HepG2 (cell line): Measurements from ENCODE around the gene HNRNPM. TPM values are rescaled to one million over a fixed set of nuclear protein-coding genes. Genes with fewer than 3 reads are reported as not detected.
A peak's percentile ranks its signal among the peaks of the same experiment; 100 is the strongest.

Experiments used
- AHR ChIP-seq: IDR thresholded peaks from 2 replicates; pipeline ENCODE4 v1.6.1; 2018; ENCODE audit warnings: missing genetic modification reagents, missing compliant biosample characterization
- CTCF ChIP-seq: sonication (generic); formaldehyde crosslinking; IDR thresholded peaks from 2 replicates; pipeline ENCODE4 v1.5.0; 2020; ENCODE audit warnings: mild to moderate bottlenecking, missing genetic modification reagents, moderate library complexity
- ERF ChIP-seq: IDR thresholded peaks from 2 replicates; pipeline ENCODE4 v1.6.1; 2018; ENCODE audit warnings: missing biosample characterization, missing genetic modification reagents
- HDAC6 ChIP-seq: fragments of 200-600 bp; sonication (generic); IDR thresholded peaks from 2 replicates; pipeline ENCODE4 v1.7.0; 2017; ENCODE audit warnings: mild to moderate bottlenecking, antibody characterized with exemption, low read length, low read depth
- HNRNPLL ChIP-seq: fragments of 200-400 bp; formaldehyde crosslinking; IDR thresholded peaks from 2 replicates; pipeline ENCODE4 v1.6.1; 2017; ENCODE audit warnings: mild to moderate bottlenecking, low read depth, low read length; ENCODE audit not compliant: poor library complexity, severe bottlenecking
- KLF15 ChIP-seq: sonication (generic); formaldehyde crosslinking; IDR thresholded peaks from 2 replicates; pipeline ENCODE4 v1.8.1; 2023; ENCODE audit warnings: borderline replicate concordance, mild to moderate bottlenecking, inconsistent platforms, missing genetic modification reagents, mixed read lengths
- NR3C1 ChIP-seq: sonication (generic); formaldehyde crosslinking; IDR thresholded peaks from 2 replicates; pipeline ENCODE4 v1.4.0; 2020; ENCODE audit warnings: missing genetic modification reagents
- PITX1 ChIP-seq: sonication (generic); formaldehyde crosslinking; IDR thresholded peaks from 2 replicates; pipeline ENCODE4 v1.5.1; 2020; ENCODE audit warnings: mild to moderate bottlenecking, missing genetic modification reagents
- POLR2A ChIP-seq, 2 experiments: IDR thresholded peaks; 2 replicates each; pipeline ENCODE4 v1.6.1; 2011; ENCODE audit warnings: low read depth in 2 of 2, low read length in 2 of 2, mild to moderate bottlenecking in 1 of 2, moderate library complexity in 1 of 2; ENCODE audit not compliant: insufficient read depth in 1 of 2
- POLR2G ChIP-seq: fragments of 200-400 bp; formaldehyde crosslinking; IDR thresholded peaks from 2 replicates; pipeline ENCODE4 v1.6.1; 2018; ENCODE audit warnings: mild to moderate bottlenecking, low read depth, low read length, moderate library complexity
- RARA ChIP-seq: IDR thresholded peaks from 2 replicates; pipeline ENCODE4 v1.6.1; 2016; ENCODE audit warnings: missing genetic modification reagents, missing compliant biosample characterization
- RBM22 ChIP-seq: fragments of 200-400 bp; formaldehyde crosslinking; optimal IDR thresholded peaks from 2 replicates; pipeline ENCODE3; 2017; ENCODE audit warnings: mild to moderate bottlenecking, low read length, moderate library complexity
- SMARCC2 ChIP-seq: fragments of 450-650 bp; IDR thresholded peaks from 2 replicates; pipeline ENCODE4 v1.6.1; 2017; ENCODE audit warnings: antibody characterized with exemption, mild to moderate bottlenecking
- ZNF256 ChIP-seq: sonication (generic); formaldehyde crosslinking; conservative IDR thresholded peaks from 2 replicates; pipeline ENCODE4 v1.4.0; 2020; ENCODE audit warnings: missing genetic modification reagents
- ZNF292 ChIP-seq: sonication (generic); formaldehyde crosslinking; IDR thresholded peaks from 2 replicates; pipeline ENCODE4 v1.8.1; 2022; ENCODE audit warnings: mild to moderate bottlenecking, low read depth, missing genetic modification reagents, borderline replicate concordance
- ZNF354B ChIP-seq: sonication (generic); formaldehyde crosslinking; IDR thresholded peaks from 2 replicates; pipeline ENCODE4 v1.8.0; 2022; ENCODE audit warnings: mild to moderate bottlenecking, missing genetic modification reagents
- ZNF607 ChIP-seq: sonication (generic); formaldehyde crosslinking; IDR thresholded peaks from 2 replicates; pipeline ENCODE4 v1.5.1; 2020; ENCODE audit warnings: missing genetic modification reagents, mild to moderate bottlenecking, borderline replicate concordance
- polyA plus RNA-seq, 8 experiments: library from polyadenylated mRNA; depleted of rRNA in 3 of 8; stranded (reverse) in 7 of 8; unstranded in 1 of 8; fragments of >200 nt; fragmentation: Illumina TruSeq in 4 of 8; extraction: Trizol in 4 of 8; gene quantifications; 2 replicates each; pipeline versions ENCODE4 v1.2.1 to v1.2.3, GENCODE V29; 2011 to 2016; ENCODE audit warnings: low read depth in 4 of 8, missing spikeins in 1 of 8, mixed read lengths in 1 of 8; ENCODE audit not compliant: insufficient read depth in 1 of 8
- total RNA-seq, 5 experiments: library from RNA; depleted of rRNA; stranded (reverse); fragments of >200 nt; fragmentation: Illumina TruSeq; extraction: Trizol; gene quantifications; 2 replicates each; pipeline ENCODE4 v1.2.3, GENCODE V29; 2016; ENCODE audit warnings: low read depth in 1 of 5
- TF ChIP-seq, protein P1 (sequence below): sonication (generic); formaldehyde crosslinking; IDR thresholded peaks from 2 replicates; pipeline ENCODE4 v1.5.0; 2020; ENCODE audit warnings: mild to moderate bottlenecking, missing genetic modification reagents, borderline replicate concordance
- TF ChIP-seq, protein P2 (sequence below): sonication (generic); formaldehyde crosslinking; IDR thresholded peaks from 2 replicates; pipeline ENCODE4 v1.5.1; 2020; ENCODE audit warnings: mild to moderate bottlenecking, missing genetic modification reagents, borderline replicate concordance

Gene HNRNPM
- total and polyA plus RNA-seq, 2 of the 13 experiments (the other 11 are each of a cell fraction or from before 2014, with no cell fraction given): 56.7 to 102 TPM

DNA sequence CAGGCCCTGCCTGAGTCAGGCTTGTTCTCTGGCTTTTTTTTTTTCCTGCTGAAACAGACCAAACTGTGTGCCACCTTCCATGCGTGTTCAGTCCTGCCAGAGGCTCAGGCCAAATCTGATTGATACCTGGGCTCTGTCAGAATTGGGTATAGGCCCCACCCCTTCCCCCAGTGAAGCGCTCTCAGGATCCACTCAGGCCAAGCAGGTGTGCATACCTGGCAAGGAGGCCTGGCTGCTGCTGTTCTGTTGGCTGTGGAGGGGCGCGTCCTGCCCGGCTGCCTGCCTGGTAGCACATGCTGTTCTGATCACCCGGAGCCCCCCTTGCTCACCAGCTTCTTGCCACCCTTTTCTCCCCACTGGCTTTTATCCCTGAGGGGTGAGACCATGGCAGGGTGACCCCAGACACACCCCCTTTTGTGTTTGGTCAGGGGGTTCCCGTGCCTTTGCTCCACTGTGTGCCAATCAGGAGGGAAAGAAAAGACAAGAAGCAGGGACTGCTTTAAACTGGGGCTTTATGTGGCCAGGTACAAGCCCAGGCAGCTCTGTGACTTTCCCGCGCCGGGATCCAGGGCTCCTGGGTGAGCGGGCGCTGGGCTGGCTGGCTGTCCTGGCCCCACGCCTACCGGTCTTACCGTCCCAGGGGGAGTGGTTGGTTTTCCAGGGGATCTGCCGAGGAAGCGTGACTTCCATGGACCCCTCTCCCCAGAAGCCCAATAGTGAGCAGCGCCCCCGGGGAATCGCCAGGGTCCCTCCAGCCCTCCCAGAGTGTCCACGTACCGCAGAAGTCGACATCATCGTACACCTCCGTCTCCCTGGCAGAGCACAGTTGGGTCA, 45.0 kb downstream of the HNRNPM start (continued):
- TF ChIP-seq, protein P1, sequence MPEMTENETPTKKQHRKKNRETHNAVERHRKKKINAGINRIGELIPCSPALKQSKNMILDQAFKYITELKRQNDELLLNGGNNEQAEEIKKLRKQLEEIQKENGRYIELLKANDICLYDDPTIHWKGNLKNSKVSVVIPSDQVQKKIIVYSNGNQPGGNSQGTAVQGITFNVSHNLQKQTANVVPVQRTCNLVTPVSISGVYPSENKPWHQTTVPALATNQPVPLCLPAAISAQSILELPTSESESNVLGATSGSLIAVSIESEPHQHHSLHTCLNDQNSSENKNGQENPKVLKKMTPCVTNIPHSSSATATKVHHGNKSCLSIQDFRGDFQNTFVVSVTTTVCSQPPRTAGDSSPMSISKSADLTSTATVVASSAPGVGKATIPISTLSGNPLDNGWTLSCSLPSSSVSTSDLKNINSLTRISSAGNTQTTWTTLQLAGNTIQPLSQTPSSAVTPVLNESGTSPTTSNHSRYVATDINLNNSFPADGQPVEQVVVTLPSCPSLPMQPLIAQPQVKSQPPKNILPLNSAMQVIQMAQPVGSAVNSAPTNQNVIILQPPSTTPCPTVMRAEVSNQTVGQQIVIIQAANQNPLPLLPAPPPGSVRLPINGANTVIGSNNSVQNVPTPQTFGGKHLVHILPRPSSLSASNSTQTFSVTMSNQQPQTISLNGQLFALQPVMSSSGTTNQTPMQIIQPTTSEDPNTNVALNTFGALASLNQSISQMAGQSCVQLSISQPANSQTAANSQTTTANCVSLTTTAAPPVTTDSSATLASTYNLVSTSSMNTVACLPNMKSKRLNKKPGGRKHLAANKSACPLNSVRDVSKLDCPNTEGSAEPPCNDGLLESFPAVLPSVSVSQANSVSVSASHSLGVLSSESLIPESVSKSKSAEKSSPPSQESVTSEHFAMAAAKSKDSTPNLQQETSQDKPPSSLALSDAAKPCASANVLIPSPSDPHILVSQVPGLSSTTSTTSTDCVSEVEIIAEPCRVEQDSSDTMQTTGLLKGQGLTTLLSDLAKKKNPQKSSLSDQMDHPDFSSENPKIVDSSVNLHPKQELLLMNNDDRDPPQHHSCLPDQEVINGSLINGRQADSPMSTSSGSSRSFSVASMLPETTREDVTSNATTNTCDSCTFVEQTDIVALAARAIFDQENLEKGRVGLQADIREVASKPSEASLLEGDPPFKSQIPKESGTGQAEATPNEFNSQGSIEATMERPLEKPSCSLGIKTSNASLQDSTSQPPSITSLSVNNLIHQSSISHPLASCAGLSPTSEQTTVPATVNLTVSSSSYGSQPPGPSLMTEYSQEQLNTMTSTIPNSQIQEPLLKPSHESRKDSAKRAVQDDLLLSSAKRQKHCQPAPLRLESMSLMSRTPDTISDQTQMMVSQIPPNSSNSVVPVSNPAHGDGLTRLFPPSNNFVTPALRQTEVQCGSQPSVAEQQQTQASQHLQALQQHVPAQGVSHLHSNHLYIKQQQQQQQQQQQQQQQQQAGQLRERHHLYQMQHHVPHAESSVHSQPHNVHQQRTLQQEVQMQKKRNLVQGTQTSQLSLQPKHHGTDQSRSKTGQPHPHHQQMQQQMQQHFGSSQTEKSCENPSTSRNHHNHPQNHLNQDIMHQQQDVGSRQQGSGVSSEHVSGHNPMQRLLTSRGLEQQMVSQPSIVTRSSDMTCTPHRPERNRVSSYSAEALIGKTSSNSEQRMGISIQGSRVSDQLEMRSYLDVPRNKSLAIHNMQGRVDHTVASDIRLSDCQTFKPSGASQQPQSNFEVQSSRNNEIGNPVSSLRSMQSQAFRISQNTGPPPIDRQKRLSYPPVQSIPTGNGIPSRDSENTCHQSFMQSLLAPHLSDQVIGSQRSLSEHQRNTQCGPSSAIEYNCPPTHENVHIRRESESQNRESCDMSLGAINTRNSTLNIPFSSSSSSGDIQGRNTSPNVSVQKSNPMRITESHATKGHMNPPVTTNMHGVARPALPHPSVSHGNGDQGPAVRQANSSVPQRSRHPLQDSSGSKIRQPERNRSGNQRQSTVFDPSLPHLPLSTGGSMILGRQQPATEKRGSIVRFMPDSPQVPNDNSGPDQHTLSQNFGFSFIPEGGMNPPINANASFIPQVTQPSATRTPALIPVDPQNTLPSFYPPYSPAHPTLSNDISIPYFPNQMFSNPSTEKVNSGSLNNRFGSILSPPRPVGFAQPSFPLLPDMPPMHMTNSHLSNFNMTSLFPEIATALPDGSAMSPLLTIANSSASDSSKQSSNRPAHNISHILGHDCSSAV: no peak
- TF ChIP-seq SMARCC2 (no peak), ZNF607 (CRISPR knock-in tag) (no peak), AHR (CRISPR knock-in tag) (no peak), RARA (CRISPR knock-in tag) (no peak), RBM22 (peak; percentile 95), KLF15 (CRISPR knock-in tag) (no peak), HDAC6 (no peak), ERF (CRISPR knock-in tag) (no peak), ZNF292 (CRISPR knock-in tag) (no peak), ZNF256 (CRISPR knock-in tag) (no peak), ZNF354B (CRISPR knock-in tag) (no peak), POLR2A (IDR thresholded peaks at IDR 0.05; ENCODE audit: insufficient read depth in 1 of 2, low read depth in 2 of 2, low read length in 2 of 2) (0 out of 4 replicates have a peak, but pooled peaks of 1 of the 2 experiments have one; percentile 18), POLR2G (no peak), CTCF (CRISPR knock-in tag) (no peak), HNRNPLL (peak; percentile 5), NR3C1 (CRISPR knock-in tag) (no peak), PITX1 (CRISPR knock-in tag) (no peak)
- TF ChIP-seq, protein P2, sequence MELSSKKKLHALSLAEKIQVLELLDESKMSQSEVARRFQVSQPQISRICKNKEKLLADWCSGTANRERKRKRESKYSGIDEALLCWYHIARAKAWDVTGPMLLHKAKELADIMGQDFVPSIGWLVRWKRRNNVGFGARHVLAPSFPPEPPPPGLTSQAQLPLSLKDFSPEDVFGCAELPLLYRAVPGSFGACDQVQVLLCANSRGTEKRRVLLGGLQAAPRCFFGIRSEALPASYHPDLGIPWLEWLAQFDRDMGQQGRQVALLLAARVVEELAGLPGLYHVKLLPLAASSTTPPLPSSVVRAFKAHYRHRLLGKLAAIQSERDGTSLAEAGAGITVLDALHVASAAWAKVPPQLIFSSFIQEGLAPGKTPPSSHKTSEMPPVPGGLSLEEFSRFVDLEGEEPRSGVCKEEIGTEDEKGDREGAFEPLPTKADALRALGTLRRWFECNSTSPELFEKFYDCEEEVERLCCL (CRISPR knock-in tag): no peak
